Measurements from ENCODE around the gene VHLL.

DNA sequence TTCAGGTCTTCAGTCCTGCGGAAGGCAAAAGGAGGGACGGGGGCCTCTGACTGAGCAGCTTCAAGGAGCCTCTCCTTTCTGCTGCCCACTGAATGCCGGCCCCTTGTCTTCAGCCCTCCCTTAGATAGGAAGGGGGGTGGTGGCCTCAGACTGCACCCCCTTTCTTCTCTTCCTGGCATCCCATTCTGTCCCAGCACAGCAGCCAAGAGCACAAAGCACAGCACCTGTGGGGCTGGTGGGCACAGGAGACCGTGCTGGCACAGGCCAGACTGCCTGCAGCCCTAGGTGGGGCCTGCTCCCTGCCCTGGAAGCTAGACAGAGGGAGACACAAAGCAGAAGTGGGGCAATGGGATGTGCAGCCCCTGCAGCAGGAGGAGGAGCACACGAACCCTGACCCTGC is 49.5 kb downstream of the VHLL start:
- TF ChIP-seq, protein P1, sequence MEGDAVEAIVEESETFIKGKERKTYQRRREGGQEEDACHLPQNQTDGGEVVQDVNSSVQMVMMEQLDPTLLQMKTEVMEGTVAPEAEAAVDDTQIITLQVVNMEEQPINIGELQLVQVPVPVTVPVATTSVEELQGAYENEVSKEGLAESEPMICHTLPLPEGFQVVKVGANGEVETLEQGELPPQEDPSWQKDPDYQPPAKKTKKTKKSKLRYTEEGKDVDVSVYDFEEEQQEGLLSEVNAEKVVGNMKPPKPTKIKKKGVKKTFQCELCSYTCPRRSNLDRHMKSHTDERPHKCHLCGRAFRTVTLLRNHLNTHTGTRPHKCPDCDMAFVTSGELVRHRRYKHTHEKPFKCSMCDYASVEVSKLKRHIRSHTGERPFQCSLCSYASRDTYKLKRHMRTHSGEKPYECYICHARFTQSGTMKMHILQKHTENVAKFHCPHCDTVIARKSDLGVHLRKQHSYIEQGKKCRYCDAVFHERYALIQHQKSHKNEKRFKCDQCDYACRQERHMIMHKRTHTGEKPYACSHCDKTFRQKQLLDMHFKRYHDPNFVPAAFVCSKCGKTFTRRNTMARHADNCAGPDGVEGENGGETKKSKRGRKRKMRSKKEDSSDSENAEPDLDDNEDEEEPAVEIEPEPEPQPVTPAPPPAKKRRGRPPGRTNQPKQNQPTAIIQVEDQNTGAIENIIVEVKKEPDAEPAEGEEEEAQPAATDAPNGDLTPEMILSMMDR (IDR thresholded peaks at IDR 0.05) = no peak
- TF ChIP-seq POLR2A (IDR thresholded peaks at IDR 0.05) = no peak
